ENCODE results near the gene GPR158.
"Not testable (repeated sequence)": the region's sequence is repeated elsewhere in the genome, so short reads cannot be mapped to it uniquely, and the experiment has no call there.

The GPR158 gene

DNA sequence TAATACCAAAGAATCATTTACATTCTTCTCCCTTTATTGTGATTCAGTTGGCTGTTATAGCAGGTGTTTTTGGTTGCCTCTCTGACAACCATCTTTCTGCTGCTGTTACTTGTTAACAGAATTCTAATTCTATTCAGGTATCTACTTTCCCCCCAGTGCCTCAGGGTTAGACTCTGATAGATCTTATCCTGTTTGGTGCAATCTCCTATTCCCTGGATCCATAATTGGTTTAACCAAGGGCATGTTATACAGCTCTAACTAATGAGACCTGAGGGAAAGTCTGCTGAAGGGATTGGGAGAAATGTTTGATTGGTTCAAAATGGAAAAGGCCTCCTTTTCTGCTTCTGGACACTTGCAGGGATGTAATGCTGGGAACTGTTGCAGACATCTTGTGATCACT lies 161.5 kb downstream of the GPR158 start:
- Histone ChIP-seq H3K9me3 (ENCODE audit: control insufficient read depth in 1 of 2, low read length in 2 of 2) (no peaks in the 10 kb centered on the region), H3K9ac (ENCODE audit: low read depth in 1 of 2, low read length in 2 of 2) (no peak overlapping the region), H3K27me3 (ENCODE audit: control insufficient read depth in 1 of 2, insufficient read depth in 2 of 2, low read length in 2 of 2) (no peaks in the 10 kb centered on the region), H3K4me3 (ENCODE audit: low read depth in 1 of 2, low read length in 2 of 2) (no peak overlapping the region), H3K4me1 (ENCODE audit: control insufficient read depth in 1 of 2, insufficient read depth in 2 of 2, low read length in 2 of 2) (no peaks in the 10 kb centered on the region), H3K36me3 (ENCODE audit: control insufficient read depth in 1 of 2, insufficient read depth in 2 of 2, low read length in 2 of 2) (no peaks in the 10 kb centered on the region), H3K27ac (ENCODE audit: low read depth, low read length) (no peak overlapping the region)

DNA sequence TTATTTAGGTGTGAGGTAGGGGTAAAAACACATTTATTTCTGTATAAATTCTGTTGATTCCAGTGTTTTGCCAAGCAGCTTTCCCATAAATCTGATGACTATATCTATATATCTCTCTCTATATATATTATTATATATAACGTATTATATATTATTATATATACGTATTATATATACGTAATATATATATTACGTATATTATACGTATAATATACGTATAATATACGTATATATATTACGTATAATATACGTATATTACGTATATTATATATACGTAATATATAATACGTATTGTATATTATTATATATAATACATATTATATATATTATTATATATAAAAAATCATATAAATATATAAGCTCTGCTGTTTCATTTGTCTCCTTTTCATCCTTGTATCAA lies 163.5 kb downstream of the GPR158 start:
- Histone ChIP-seq H3K9me3 (ENCODE audit: control insufficient read depth in 1 of 2, low read length in 2 of 2) (no peaks in the 10 kb centered on the region), H3K27me3 (ENCODE audit: control insufficient read depth in 1 of 2, insufficient read depth in 2 of 2, low read length in 2 of 2) (no peaks in the 10 kb centered on the region), H3K9ac (ENCODE audit: low read depth in 1 of 2, low read length in 2 of 2) (no peak overlapping the region), H3K36me3 (ENCODE audit: control insufficient read depth in 1 of 2, insufficient read depth in 2 of 2, low read length in 2 of 2) (no peaks in the 10 kb centered on the region), H3K4me3 (ENCODE audit: low read depth in 1 of 2, low read length in 2 of 2) (no peak overlapping the region), H3K4me1 (ENCODE audit: control insufficient read depth in 1 of 2, insufficient read depth in 2 of 2, low read length in 2 of 2) (no peaks in the 10 kb centered on the region), H3K27ac (ENCODE audit: low read depth, low read length) (no peak overlapping the region)

GRCh38 chr10:25339966-25340365 lies 165.2 kb downstream of the GPR158 start:
- Histone ChIP-seq H3K4me3 (ENCODE audit: low read depth in 1 of 2, low read length in 2 of 2) (no peak overlapping the region), H3K27me3 (ENCODE audit: control insufficient read depth in 1 of 2, insufficient read depth in 2 of 2, low read length in 2 of 2) (no peaks in the 10 kb centered on the region), H3K27ac (ENCODE audit: low read depth, low read length) (no peak overlapping the region), H3K9me3 (ENCODE audit: control insufficient read depth in 1 of 2, low read length in 2 of 2) (no peaks in the 10 kb centered on the region), H3K4me1 (ENCODE audit: control insufficient read depth in 1 of 2, insufficient read depth in 2 of 2, low read length in 2 of 2) (no peaks in the 10 kb centered on the region), H3K36me3 (ENCODE audit: control insufficient read depth in 1 of 2, insufficient read depth in 2 of 2, low read length in 2 of 2) (no peaks in the 10 kb centered on the region), H3K9ac (ENCODE audit: low read depth in 1 of 2, low read length in 2 of 2) (no peak overlapping the region)

GRCh38 chr10:25349520-25349919 lies 174.7 kb downstream of the GPR158 start:
- Histone ChIP-seq H3K27me3 (ENCODE audit: control insufficient read depth in 1 of 2, insufficient read depth in 2 of 2, low read length in 2 of 2) (no peaks in the 10 kb centered on the region), H3K36me3 (ENCODE audit: control insufficient read depth in 1 of 2, insufficient read depth in 2 of 2, low read length in 2 of 2) (no peaks in the 10 kb centered on the region), H3K4me3 (ENCODE audit: low read depth in 1 of 2, low read length in 2 of 2) (no peak overlapping the region), H3K4me1 (ENCODE audit: control insufficient read depth in 1 of 2, insufficient read depth in 2 of 2, low read length in 2 of 2) (no peaks in the 10 kb centered on the region), H3K9ac (ENCODE audit: low read depth in 1 of 2, low read length in 2 of 2) (no peak overlapping the region), H3K27ac (ENCODE audit: low read depth, low read length) (no peak overlapping the region), H3K9me3 (ENCODE audit: control insufficient read depth in 1 of 2, low read length in 2 of 2) (no peaks in the 10 kb centered on the region)

DNA sequence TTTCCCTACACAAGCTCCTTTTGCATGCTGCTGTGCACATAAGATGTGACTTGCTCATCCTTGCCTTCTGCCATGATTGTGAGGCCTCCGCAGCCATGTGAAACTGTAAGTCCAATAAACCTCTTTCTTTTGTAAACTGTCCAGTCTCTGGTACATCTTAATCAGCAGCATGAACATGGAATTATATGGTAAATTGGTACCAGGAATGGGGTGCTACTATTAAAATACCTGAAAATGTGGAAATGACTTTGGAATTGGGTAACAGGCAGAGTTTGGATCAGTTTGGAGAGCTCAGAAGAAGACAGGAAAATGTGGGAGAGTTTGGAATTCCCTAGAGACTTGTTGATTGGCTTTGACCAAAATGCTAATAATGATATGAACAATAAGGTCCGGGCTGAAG lies 181.8 kb downstream of the GPR158 start:
- Histone ChIP-seq H3K27me3 (ENCODE audit: control insufficient read depth in 1 of 2, insufficient read depth in 2 of 2, low read length in 2 of 2) (no peaks in the 10 kb centered on the region), H3K4me1 (ENCODE audit: control insufficient read depth in 1 of 2, insufficient read depth in 2 of 2, low read length in 2 of 2) (no peaks in the 10 kb centered on the region), H3K9me3 (ENCODE audit: control insufficient read depth in 1 of 2, low read length in 2 of 2) (peaks cover 9% of the 10 kb centered on the region in 2 donors), H3K27ac (ENCODE audit: low read depth, low read length) (no peak overlapping the region), H3K36me3 (ENCODE audit: control insufficient read depth in 1 of 2, insufficient read depth in 2 of 2, low read length in 2 of 2) (no peaks in the 10 kb centered on the region), H3K9ac (ENCODE audit: low read depth in 1 of 2, low read length in 2 of 2) (no peak overlapping the region), H3K4me3 (ENCODE audit: low read depth in 1 of 2, low read length in 2 of 2) (no peak overlapping the region)

- H3K9ac ChIP-seq (ENCODE audit: low read depth in 1 of 2, low read length in 2 of 2) = no peak overlapping the region
- H3K4me3 ChIP-seq (ENCODE audit: low read depth in 1 of 2, low read length in 2 of 2) = no peak overlapping the region
- H3K9me3 ChIP-seq (ENCODE audit: control insufficient read depth in 1 of 2, low read length in 2 of 2) = peaks cover 9% of the 10 kb centered on the region in 2 donors
- no peaks in the 10 kb centered on the region for H3K4me1 ChIP-seq (ENCODE audit: control insufficient read depth in 1 of 2, insufficient read depth in 2 of 2, low read length in 2 of 2)
- no peaks in the 10 kb centered on the region for H3K27me3 ChIP-seq (ENCODE audit: control insufficient read depth in 1 of 2, insufficient read depth in 2 of 2, low read length in 2 of 2)
- no peaks in the 10 kb centered on the region for H3K36me3 ChIP-seq (ENCODE audit: control insufficient read depth in 1 of 2, insufficient read depth in 2 of 2, low read length in 2 of 2)
- H3K27ac ChIP-seq (ENCODE audit: low read depth, low read length) = no peak overlapping the region
Observed at GRCh38 chr10:25357269-25357668, 182.5 kb downstream of the GPR158 start.

GRCh38 chr10:25382029-25382810 lies 207.4 kb downstream of the GPR158 start:
- Histone ChIP-seq H3K4me3 (ENCODE audit: low read depth in 1 of 2, low read length in 2 of 2) (no peak overlapping the region), H3K4me1 (ENCODE audit: control insufficient read depth in 1 of 2, insufficient read depth in 2 of 2, low read length in 2 of 2) (no peaks in the 10 kb centered on the region), H3K9me3 (ENCODE audit: control insufficient read depth in 1 of 2, low read length in 2 of 2) (no peaks in the 10 kb centered on the region), H3K27ac (ENCODE audit: low read depth, low read length) (no peak overlapping the region), H3K27me3 (ENCODE audit: control insufficient read depth in 1 of 2, insufficient read depth in 2 of 2, low read length in 2 of 2) (no peaks in the 10 kb centered on the region), H3K9ac (ENCODE audit: low read depth in 1 of 2, low read length in 2 of 2) (no peak overlapping the region), H3K36me3 (ENCODE audit: control insufficient read depth in 1 of 2, insufficient read depth in 2 of 2, low read length in 2 of 2) (no peaks in the 10 kb centered on the region)

GRCh38 chr10:25382901-25383300 lies 208.1 kb downstream of the GPR158 start:
- H3K36me3 ChIP-seq (ENCODE audit: control insufficient read depth in 1 of 2, insufficient read depth in 2 of 2, low read length in 2 of 2); H3K27ac ChIP-seq (ENCODE audit: low read depth, low read length); H3K4me1 ChIP-seq (ENCODE audit: control insufficient read depth in 1 of 2, insufficient read depth in 2 of 2, low read length in 2 of 2); H3K27me3 ChIP-seq (ENCODE audit: control insufficient read depth in 1 of 2, insufficient read depth in 2 of 2, low read length in 2 of 2); H3K9me3 ChIP-seq (ENCODE audit: control insufficient read depth in 1 of 2, low read length in 2 of 2); H3K4me3 ChIP-seq (ENCODE audit: low read depth in 1 of 2, low read length in 2 of 2); H3K9ac ChIP-seq (ENCODE audit: low read depth in 1 of 2, low read length in 2 of 2): not testable (repeated sequence)

- no peak overlapping the region for H3K9ac ChIP-seq (ENCODE audit: low read depth in 1 of 2, low read length in 2 of 2)
- H3K4me3 ChIP-seq (ENCODE audit: low read depth in 1 of 2, low read length in 2 of 2) = no peak overlapping the region
- H3K9me3 ChIP-seq (ENCODE audit: control insufficient read depth in 1 of 2, low read length in 2 of 2) = peaks cover 0 to 5% of the 10 kb centered on the region in 2 donors
- no peaks in the 10 kb centered on the region for H3K36me3 ChIP-seq (ENCODE audit: control insufficient read depth in 1 of 2, insufficient read depth in 2 of 2, low read length in 2 of 2)
- no peak overlapping the region for H3K27ac ChIP-seq (ENCODE audit: low read depth, low read length)
- H3K27me3 ChIP-seq (ENCODE audit: control insufficient read depth in 1 of 2, insufficient read depth in 2 of 2, low read length in 2 of 2) = no peaks in the 10 kb centered on the region
- H3K4me1 ChIP-seq (ENCODE audit: control insufficient read depth in 1 of 2, insufficient read depth in 2 of 2, low read length in 2 of 2) = no peaks in the 10 kb centered on the region
Observed at GRCh38 chr10:25383686-25384085, 208.9 kb downstream of the GPR158 start.

GRCh38 chr10:25384618-25385017 lies 209.8 kb downstream of the GPR158 start:
- Histone ChIP-seq H3K4me1 (ENCODE audit: control insufficient read depth in 1 of 2, insufficient read depth in 2 of 2, low read length in 2 of 2) (no peaks in the 10 kb centered on the region), H3K9me3 (ENCODE audit: control insufficient read depth in 1 of 2, low read length in 2 of 2) (peaks cover 4 to 8% of the 10 kb centered on the region in 2 donors), H3K9ac (ENCODE audit: low read depth in 1 of 2, low read length in 2 of 2) (no peak overlapping the region), H3K27me3 (ENCODE audit: control insufficient read depth in 1 of 2, insufficient read depth in 2 of 2, low read length in 2 of 2) (no peaks in the 10 kb centered on the region), H3K4me3 (ENCODE audit: low read depth in 1 of 2, low read length in 2 of 2) (no peak overlapping the region), H3K27ac (ENCODE audit: low read depth, low read length) (no peak overlapping the region), H3K36me3 (ENCODE audit: control insufficient read depth in 1 of 2, insufficient read depth in 2 of 2, low read length in 2 of 2) (no peaks in the 10 kb centered on the region)
